HG03097 (cell line): Measurements from ENCODE around the gene DPF3.

Experiments
- ATAC-seq: cut with Tn5 transposase; IDR thresholded peaks from one replicate; pipeline ENCODE4 v1.9.1; 2021; ENCODE audit not compliant: unreplicated experiment, low FRiP score

Gene DPF3

GRCh38 chr14:72845196-72845595 lies 48.7 kb downstream of the DPF3 start:
- ATAC-seq = no peak

- ATAC-seq = no peak
Observed at GRCh38 chr14:72844524-72844923, 49.4 kb downstream of the DPF3 start.

GRCh38 chr14:72839753-72840607 lies 53.9 kb downstream of the DPF3 start:
- ATAC-seq = no peak

GRCh38 chr14:72839351-72839750 lies 54.5 kb downstream of the DPF3 start:
- no peak for ATAC-seq

GRCh38 chr14:72836085-72836484 lies 57.8 kb downstream of the DPF3 start:
- no peak for ATAC-seq

- ATAC-seq = no peak
Observed at GRCh38 chr14:72833174-72833573, 60.7 kb downstream of the DPF3 start.

GRCh38 chr14:72830786-72831594 lies 62.9 kb downstream of the DPF3 start:
- ATAC-seq = no peak

- ATAC-seq = no peak
Observed at GRCh38 chr14:72830356-72830755, 63.5 kb downstream of the DPF3 start.

GRCh38 chr14:72828604-72829003 lies 65.3 kb downstream of the DPF3 start:
- ATAC-seq = no peak

- ATAC-seq = no peak
Observed at GRCh38 chr14:72826039-72826438, 67.9 kb downstream of the DPF3 start.

- no peak for ATAC-seq
Observed at GRCh38 chr14:72825486-72825885, 68.4 kb downstream of the DPF3 start.

GRCh38 chr14:72824051-72824450 lies 69.8 kb downstream of the DPF3 start:
- no peak for ATAC-seq

GRCh38 chr14:72822946-72823611 lies 70.8 kb downstream of the DPF3 start:
- ATAC-seq = no peak

- ATAC-seq = no peak
Observed at GRCh38 chr14:72818998-72819397, 74.9 kb downstream of the DPF3 start.

- ATAC-seq = no peak
Observed at GRCh38 chr14:72816287-72816686, 77.6 kb downstream of the DPF3 start.

- no peak for ATAC-seq
Observed at GRCh38 chr14:72815430-72815829, 78.5 kb downstream of the DPF3 start.

GRCh38 chr14:72812292-72812851 lies 81.5 kb downstream of the DPF3 start:
- ATAC-seq = no peak

- no peak for ATAC-seq
Observed at GRCh38 chr14:72810201-72810600, 83.7 kb downstream of the DPF3 start.

GRCh38 chr14:72809063-72809462 lies 84.8 kb downstream of the DPF3 start:
- no peak for ATAC-seq

GRCh38 chr14:72808564-72808963 lies 85.3 kb downstream of the DPF3 start:
- ATAC-seq = no peak

- ATAC-seq = no peak
Observed at GRCh38 chr14:72802588-72802946, 91.3 kb downstream of the DPF3 start.
